HEK293 (cell line): Measurements from ENCODE around the gene SNUPN.
A peak's percentile ranks its signal among the peaks of the same experiment; 100 is the strongest.

Experiments
- CTCF ChIP-seq: fragments of 450-650 bp; formaldehyde crosslinking; IDR thresholded peaks from 2 replicates; pipeline ENCODE4 v1.5.1; 2016; ENCODE audit warnings: missing biosample characterization, missing genetic modification characterization
- MZF1 ChIP-seq: fragments of 450-650 bp; formaldehyde crosslinking; IDR thresholded peaks from 2 replicates; pipeline ENCODE4 v1.5.1; 2017; ENCODE audit warnings: missing biosample characterization, missing genetic modification characterization, borderline replicate concordance
- PBX3 ChIP-seq: sonication (generic); formaldehyde crosslinking; IDR thresholded peaks from 2 replicates; pipeline ENCODE4 v1.8.1; 2022; ENCODE audit warnings: mild to moderate bottlenecking, moderate library complexity, missing genetic modification reagents
- YY1 ChIP-seq: fragments of 450-650 bp; formaldehyde crosslinking; IDR thresholded peaks from 2 replicates; pipeline ENCODE4 v1.5.1; 2018; ENCODE audit warnings: missing biosample characterization, missing genetic modification characterization
- ZBTB1 ChIP-seq: fragments of 450-650 bp; formaldehyde crosslinking; IDR thresholded peaks from 2 replicates; pipeline ENCODE4 v1.5.1; 2016; ENCODE audit warnings: missing biosample characterization, missing genetic modification characterization
- ZBTB17 ChIP-seq: fragments of 450-650 bp; formaldehyde crosslinking; IDR thresholded peaks from 2 replicates; pipeline ENCODE4 v1.5.1; 2016; ENCODE audit warnings: missing biosample characterization, missing genetic modification characterization
- ZBTB8A ChIP-seq: fragments of 450-650 bp; formaldehyde crosslinking; IDR thresholded peaks from 2 replicates; pipeline ENCODE4 v1.5.1; 2016; ENCODE audit warnings: missing biosample characterization, missing genetic modification characterization
- ZNF416 ChIP-seq: fragments of 450-650 bp; formaldehyde crosslinking; IDR thresholded peaks from 2 replicates; pipeline ENCODE4 v1.5.1; 2016; ENCODE audit warnings: missing biosample characterization, missing genetic modification characterization
- ZNF704 ChIP-seq: fragments of 450-650 bp; formaldehyde crosslinking; IDR thresholded peaks from 2 replicates; pipeline ENCODE4 v1.5.1; 2016; ENCODE audit warnings: missing biosample characterization, missing genetic modification characterization
- TF ChIP-seq, protein P1 (sequence below): fragments of 450-650 bp; formaldehyde crosslinking; IDR thresholded peaks from 2 replicates; pipeline ENCODE4 v1.5.1; 2016; ENCODE audit warnings: missing biosample characterization, missing genetic modification characterization

GRCh38 chr15:75640483-75641178, 15.1 kb upstream of the SNUPN start:
- TF ChIP-seq CTCF (tag by site-specific recombination) (peak; percentile 79), PBX3 (CRISPR knock-in tag) (no peak), ZNF704 (tag by site-specific recombination) (no peak), ZBTB17 (peak; percentile 92), ZNF416 (no peak), MZF1 (tag by site-specific recombination) (no peak; the same call in 1 of the 2 replicates), ZBTB8A (tag by site-specific recombination) (no peak; the same call in 1 of the 2 replicates), YY1 (tag by site-specific recombination) (no peak), ZBTB1 (no peak)
- TF ChIP-seq, protein P1, sequence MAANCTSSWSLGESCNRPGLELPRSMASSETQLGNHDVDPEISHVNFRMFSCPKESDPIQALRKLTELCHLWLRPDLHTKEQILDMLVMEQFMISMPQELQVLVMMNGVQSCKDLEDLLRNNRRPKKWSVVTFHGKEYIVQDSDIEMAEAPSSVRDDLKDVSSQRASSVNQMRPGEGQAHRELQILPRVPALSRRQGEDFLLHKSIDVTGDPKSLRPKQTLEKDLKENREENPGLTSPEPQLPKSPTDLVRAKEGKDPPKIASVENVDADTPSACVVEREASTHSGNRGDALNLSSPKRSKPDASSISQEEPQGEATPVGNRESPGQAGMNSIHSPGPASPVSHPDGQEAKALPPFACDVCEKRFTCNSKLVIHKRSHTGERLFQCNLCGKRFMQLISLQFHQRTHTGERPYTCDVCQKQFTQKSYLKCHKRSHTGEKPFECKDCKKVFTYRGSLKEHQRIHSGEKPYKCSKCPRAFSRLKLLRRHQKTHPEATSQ (tag by site-specific recombination), result no peak
